ENCODE data around the gene WDR31. TPM values are rescaled to one million over a fixed set of nuclear protein-coding genes. Genes with fewer than 3 reads are reported as not detected.
A peak's percentile ranks its signal among the peaks of the same experiment; 100 is the strongest.
"Not testable (repeated sequence)": the region's sequence is repeated elsewhere in the genome, so short reads cannot be mapped to it uniquely, and the experiment has no call there.

WDR31 gene
- polyA plus RNA-seq, 4 donors = 6.2 to 8.5 (median 7.3) TPM

DNA sequence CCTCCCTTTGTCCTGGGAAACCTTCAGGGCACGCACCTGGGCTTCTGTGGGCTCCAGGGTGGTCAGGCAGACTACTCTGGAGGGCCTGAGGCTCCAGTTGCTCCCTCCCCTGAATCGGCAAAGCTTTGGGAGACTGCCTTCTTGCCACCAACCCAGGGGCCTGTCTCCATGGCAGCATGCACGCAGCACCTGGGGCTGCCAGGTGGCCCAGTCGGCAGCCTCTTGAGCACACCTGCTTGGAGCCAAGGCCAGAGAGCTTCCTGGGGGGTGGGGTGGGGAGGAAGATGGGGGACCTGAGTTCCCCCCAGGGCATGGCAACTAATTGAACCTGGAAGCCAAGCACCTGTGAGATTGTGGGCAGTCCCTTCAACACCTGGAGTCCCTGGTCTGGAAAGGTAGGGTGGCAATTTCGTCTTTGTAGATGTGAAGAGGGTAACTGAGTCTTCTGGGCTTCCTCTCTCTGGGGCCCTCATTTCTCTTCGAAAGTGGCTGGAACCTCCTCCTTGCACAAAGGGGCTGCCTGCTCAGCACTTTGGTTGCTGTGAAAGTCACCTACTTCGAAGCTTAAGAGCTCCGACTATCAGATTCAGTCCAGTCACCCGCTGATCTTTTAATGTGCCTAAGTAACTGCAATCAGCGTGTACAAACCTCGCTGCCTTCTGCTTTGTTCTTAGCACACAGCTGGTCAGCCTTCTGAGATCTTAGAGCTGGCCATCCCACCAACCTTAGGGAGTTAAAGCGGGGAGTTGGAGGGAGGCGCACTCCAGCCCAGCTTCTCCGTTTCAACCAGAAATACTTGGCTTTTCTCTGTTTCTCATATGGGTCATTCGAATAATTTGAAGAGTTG is 40.9 kb downstream of the WDR31 start:
- no peak for DNase-seq (ENCODE audit: low read depth in 4 of 4, low spot score in 2 of 4)

DNA sequence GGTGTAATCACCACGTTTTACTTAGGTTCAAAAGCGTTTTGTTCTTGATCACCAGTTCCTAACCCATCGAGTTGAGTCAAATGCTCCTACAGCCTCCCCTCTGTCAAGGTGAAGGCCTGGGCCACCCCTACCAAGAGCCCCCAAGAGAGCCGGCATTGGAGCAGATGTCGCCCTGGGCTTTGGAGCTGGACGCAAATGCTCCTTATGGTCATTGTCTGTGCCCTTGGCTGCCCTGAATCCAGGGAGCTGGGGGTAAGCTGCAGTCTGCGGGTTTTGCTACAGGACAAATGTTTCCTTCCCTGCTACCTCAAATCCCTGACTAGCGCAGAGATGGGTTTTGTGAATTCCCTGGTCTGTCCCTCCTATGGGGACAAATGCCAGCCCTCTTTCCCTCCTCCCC is 41.8 kb downstream of the WDR31 start:
- no peak for DNase-seq (ENCODE audit: low read depth in 4 of 4, low spot score in 2 of 4)

DNA sequence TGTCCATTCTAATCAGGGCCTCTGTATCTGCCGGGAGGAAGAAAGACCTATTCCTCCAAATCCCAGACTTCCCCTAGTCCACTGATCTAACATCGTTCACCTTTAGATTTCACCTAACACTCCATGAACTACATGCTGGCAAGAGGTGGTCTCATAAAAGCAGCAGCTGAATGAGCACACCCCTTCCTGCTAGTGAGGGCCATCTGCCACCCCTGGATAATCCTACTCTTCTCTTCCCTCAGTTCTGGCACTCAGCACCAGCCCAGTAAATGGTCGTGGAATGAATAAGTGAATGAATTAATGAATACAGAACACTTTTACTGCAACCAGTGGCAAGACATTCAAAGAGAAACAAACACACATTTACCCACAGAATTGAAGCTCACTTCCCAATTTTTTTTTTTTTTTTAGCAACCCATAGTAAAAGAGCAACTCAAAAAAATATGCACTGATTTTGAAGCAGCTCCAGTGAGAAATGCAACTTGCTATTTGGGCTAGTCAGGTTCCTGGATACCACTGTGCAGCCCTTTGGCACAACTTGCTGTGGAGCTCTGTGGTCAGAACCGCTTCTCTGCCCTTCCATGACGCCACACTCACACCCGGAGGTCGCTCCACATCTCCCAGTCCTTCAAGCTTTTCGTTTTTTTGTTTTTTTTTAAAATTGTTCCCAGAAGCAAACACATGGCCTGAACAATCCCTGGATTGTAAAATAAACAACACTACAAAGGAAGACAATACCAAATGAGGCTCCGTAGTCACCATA is 43.1 kb downstream of the WDR31 start:
- no peak for DNase-seq (ENCODE audit: low read depth in 4 of 4, low spot score in 2 of 4)

DNA sequence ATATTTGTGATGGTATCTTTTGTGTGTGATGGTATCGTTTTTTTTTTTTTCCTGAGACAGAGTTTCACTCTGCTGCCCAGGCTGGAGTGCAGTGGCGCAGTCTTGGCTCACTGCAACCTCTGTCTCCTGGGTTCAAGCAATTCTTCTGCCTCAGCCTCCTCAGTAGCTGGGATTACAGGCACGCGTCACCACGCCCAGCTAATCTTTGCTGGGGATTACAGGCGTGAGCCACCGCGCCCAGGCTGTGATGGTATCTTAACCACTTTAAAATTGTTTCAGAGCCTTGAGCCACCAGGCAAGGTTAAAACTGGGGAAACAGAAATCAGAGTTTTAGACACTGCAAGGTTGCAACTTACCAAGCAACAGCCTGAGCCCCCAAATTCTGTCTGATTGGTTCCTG is 43.8 kb downstream of the WDR31 start:
- DNase-seq (ENCODE audit: low read depth in 4 of 4, low spot score in 2 of 4) = not testable (repeated sequence)

DNA sequence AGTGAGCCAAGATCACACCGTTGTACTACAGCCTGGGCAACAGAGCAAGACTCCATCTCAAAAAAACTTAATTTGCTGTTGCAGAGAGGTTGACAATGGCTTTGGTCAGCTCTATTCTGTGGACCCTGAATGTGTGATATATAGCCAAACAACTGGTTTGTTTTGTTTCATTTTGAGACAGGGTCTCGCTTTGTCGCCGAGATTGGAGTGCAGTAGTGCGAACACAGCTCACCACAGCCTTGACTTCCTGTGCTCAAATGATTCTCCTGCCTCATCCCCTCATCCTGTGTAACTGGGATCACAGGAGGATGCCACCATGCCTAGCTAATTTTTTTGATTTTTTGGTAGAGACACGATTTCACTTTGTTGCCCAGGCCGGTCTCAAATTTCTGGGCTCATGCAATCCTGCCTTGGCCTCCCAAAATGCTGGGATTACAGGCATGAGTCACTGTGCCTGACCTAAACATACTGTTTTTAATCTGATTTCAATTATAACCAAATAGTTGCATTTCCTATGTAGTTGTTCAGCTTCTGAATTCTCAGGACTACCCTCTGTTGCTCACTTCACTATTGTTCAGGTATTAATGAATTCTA is 46.7 kb downstream of the WDR31 start:
- no peak for DNase-seq (ENCODE audit: low read depth in 4 of 4, low spot score in 2 of 4)

DNA sequence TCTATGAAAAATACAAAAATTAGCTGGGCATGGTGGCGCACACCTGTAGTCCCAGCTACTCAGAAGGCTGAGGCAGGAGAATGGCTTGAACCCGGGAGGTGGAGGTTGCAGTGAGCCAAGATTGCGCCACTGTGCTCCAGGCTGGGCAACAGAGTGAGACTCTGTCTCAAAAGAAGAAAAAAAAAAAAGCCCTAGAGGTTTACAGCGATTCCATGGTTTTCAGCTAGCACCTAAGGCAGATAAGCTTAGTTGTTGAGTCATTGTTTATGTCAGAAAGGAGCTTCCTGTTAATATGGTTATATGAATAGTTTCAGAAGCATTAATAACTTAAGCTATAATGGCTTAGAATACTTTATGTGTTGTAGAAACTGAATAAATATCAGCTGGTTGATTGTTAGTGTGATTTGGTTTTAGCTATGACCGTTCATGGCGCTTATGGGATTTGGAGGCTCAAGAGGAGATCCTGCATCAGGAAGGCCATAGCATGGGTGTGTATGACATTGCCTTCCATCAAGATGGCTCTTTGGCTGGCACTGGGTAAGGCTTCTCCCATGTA is 49.9 kb downstream of the WDR31 start:
- no peak for DNase-seq (ENCODE audit: low read depth in 4 of 4, low spot score in 2 of 4)

DNA sequence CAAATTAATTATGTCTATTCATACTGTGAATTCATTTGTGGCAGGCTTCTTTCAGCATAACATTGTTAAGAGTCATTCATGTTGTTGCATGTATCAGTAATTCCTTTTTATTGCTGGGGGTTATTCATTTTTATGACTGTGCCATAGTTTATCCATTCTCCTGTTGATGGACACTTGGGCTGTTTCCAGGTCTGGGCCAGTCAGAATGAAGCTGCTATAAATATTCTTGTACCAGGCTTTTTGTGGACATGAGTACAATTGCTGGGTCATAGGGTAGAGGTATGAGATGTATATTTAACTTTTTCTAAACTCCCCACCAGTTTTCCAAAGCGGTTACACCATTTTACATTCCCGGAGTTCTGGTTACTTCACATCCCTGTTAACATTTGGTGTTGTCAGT is 51.0 kb downstream of the WDR31 start:
- no peak for DNase-seq (ENCODE audit: low read depth in 4 of 4, low spot score in 2 of 4)

DNA sequence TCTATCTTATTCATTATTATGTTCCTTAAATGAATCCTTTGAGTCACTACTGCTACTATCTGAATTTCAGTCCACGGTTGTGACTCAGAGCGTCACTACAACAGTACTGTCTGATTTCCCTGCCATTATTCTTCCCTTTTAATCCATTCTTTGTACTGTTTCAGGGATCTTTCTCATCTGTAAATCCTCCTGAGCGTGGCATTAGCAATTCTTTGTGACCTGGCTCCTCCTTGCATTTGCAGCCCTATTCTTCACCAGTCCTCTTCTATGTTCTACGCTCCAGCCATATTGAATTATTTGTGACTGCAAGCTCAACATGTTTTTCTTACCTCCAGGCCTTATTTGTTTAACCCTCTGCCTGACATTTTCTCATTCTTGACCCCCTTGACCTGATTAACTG is 58.7 kb downstream of the WDR31 start:
- no peak for DNase-seq (ENCODE audit: low read depth in 4 of 4, low spot score in 2 of 4)

DNA sequence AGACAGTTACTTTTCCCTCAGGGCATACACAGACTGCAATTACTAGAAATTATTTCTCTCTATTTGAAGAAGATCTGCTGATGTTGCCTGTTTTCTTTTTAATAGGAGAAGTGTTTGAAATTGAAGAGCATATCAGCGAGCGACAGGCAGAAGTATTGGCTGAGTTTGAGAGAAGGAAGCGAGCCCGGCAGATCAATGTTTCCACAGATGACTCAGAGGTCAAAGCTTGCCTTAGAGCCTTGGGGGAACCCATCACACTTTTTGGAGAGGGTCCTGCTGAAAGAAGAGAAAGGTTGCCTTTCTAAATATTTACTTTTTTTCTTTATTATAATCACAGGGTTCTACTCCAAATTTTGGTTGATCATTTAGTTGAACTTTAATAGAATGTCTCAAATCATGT is 61.2 kb downstream of the WDR31 start:
- no peak for DNase-seq (ENCODE audit: low read depth in 4 of 4, low spot score in 2 of 4)

DNA sequence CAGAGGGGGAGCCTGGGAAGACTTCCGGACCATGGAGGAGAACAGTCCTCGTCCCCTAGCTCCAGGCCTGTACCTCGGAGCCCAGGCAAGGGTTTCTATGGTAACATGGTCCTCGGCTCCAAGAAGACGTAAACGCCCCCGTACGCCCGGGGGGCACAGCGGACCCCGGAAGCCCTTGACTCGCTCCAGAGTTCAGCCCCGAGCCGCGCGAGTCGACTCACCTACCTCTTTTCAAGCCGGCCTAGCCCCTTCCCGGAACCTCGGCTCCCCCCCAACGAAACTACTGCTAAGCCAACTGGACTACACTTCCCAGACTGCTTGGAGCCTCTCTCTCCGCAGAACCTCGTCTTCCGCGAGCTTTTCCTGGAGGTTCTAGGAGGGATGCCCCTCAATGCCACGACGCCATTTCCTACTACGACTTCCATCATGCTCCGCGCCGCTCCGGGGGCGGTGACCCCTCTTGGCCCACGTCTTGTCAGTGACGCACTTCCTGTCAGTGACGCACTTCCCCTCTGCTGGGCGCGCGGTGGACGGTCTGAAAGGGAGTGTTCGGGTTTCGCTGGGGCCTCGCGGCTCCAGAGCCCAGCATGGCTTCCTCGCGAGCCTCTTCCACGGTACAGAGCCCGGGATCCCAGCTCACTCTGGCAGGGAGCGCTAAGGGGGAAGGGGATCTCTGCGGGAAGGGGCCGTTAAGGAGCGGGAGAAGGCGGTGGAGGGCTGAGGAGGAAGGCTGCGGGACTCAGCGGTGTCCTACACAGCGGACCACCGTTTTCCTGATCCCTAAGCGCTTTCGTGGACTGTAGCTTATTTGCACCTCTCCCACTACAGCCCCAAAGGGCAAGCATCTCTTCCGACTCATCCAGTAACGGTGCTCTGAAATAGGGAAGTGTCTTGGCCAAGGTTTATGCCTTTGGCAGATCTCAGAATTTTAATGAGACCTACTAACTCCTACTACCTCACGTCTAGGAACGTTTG is 64.6 kb downstream of the WDR31 start, which contains the start of the genes CDC26 and PRPF4:
Gene CDC26 (minus strand): TSS at position 416 of the 975 bp plus-strand sequence. CDS start 3,065 bp downstream, outside the sequence.
Gene PRPF4 (plus strand): TSS at position 502 of the 975 bp plus-strand sequence. CDS start 86 bp downstream, at position 588.
- peak; percentile 92 to 97 (median 96) for DNase-seq (ENCODE audit: low read depth in 4 of 4, low spot score in 2 of 4)

DNA sequence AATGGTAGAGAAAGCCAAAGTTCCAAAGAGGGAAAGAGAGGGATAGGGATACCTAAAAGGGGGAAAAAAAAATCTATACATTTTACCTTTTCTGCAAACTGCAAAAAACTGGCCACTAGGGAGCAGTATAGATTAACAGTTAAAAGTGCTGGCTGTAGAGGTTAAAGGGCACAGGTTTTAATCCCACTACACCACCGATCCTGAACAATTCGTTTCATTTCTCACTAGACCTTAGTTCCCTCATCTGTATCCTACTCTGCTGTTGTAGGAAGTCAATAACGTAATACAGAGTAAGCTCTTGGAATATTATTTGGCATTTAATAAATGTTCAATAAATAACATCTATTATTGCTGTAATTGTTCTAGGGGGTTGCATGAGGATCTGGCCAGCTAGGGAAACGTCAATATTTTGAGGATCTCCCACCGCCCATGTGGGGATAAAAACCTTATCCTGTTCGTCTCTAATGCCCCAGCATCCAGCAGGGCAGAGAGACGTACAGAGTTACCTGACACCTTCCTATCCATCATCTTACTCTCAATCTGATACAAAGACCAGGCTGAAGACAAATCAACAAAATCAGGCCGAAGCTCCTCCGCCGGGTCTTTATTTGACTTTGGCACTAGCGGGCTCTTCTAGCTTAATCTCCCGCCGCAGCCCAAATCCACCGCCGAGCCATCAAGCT is 65.5 kb downstream of the WDR31 start:
- peak; percentile 31 to 66 (median 50) for DNase-seq (ENCODE audit: low read depth in 4 of 4, low spot score in 2 of 4)

DNA sequence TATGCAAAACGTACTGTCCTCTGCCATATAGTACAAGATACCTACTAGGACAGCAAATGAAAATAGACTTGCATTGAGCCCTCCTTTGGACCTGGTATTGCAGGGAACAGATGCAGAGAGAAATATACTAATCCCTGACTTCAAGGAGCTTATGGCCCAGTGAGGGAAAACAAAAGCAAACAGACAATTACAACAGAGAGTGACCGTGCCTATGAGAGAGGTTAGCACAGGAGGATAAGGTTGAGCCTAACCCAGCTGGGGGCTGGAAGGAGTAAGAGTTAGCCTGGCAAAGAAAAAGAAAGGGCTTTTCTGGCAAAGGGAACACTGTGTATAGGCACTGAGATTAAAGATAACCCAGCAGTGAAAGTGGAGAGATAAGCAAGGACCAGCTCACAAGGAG is 70.2 kb downstream of the WDR31 start:
- no peak for DNase-seq (ENCODE audit: low read depth in 4 of 4, low spot score in 2 of 4)

DNA sequence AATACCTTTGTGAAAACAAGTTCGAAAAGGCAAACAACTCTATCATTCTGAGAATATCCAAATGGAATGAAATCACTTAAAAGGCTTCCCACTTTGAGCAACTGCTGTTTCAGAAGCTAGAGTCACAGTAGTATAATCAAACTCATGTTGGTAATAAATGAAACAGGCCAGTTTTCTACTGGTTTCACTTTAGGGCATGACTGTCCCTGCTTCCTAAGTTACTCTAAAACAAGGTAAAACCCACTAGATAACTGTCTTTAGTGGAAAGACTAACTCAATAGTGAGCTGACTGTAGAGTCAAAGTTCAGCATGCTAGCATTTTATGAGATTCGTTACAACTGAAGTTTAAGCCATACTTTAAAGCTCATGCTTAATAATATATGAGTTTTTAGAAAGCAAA is 70.7 kb downstream of the WDR31 start:
- DNase-seq (ENCODE audit: low read depth in 4 of 4, low spot score in 2 of 4) = no peak

DNA sequence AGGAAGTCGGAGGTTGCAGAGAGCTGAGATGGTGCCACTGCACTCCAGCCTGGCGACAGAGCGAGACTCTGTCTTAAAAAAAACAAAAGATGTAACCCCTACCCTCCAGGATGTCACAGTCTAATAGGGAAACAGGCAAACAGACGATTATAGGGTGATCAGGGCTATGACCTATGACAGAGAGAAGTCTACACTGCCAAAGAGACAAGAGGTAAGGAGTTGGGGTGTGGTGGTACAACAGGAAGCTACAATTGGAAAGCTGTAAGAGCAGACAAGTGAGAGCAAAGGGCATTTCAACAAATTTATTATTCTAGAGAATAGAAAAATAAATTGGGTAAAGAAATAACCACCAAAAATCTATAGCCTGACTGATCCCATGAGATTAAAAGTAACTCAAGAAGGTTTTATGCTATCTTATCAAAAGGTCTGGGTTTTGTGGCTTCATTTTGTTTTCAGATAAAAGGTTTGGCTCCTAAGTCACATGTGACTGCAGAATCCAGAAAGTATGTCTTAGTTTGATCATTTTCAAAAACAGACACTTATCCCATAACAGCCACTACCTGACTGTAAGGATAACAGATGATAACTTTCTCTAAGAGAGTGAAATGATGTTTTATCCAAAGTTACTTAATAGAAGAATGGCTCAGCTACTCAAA is 72.0 kb downstream of the WDR31 start:
- no peak for DNase-seq (ENCODE audit: low read depth in 4 of 4, low spot score in 2 of 4)

DNA sequence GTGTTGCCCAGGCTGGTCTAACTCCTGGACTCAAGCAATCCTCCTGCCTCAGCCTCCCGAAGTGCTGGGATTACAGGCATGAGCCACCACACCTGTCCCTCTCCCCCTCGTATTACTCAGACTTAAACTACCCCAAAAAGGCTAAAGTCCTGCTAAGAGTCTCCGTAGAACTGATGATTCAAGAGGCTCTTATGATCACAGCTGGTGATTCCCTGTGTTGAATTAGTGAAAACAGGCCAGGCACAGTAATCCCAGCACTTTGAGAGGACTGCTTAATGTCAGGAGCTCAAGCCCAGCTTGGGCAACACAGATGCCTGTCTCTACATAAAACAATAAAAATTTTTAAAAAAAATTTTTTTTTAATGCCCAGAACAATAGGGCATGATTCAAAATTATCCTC is 73.9 kb downstream of the WDR31 start:
- no peak for DNase-seq (ENCODE audit: low read depth in 4 of 4, low spot score in 2 of 4)

Data from left renal cortex interstitium (tissue), 4 donors.